Omental fat pad (tissue), 4 donors: Measurements from ENCODE around the gene CCDC136. TPM values are rescaled to one million over a fixed set of nuclear protein-coding genes. Genes with fewer than 3 reads are reported as not detected.

Experiments used
- ATAC-seq: fragments of 150-250 bp; one replicate; pipeline ENCODE4 v1.9.1; 2016; ENCODE audit warnings: mild to moderate bottlenecking, moderate library complexity; ENCODE audit not compliant: low FRiP score
- DNase-seq: peaks from one replicate; pipeline ENCODE4 v3.0.0-alpha.2; 2019; ENCODE audit warnings: low spot score
- CTCF ChIP-seq, 3 donors: fragments of 450-650 bp; IDR thresholded peaks; one replicate each; pipeline ENCODE4 v1.5.1; 2016 to 2017; ENCODE audit warnings: antibody characterized with exemption in 3 of 3, mild to moderate bottlenecking in 3 of 3, moderate library complexity in 2 of 3
- total RNA-seq, 4 donors: library from RNA; depleted of rRNA; stranded (reverse); fragments of >200 nt; gene quantifications; one replicate each; pipeline ENCODE4 v1.1.0, GENCODE V29; 2016

CCDC136 gene
- total RNA-seq, 4 donors from 2014 or later, result 1.7 to 27.9 (median 2.7) TPM

GRCh38 chr7:128859232-128860157 is 67.7 kb downstream of the CCDC136 start:
- no peak for ATAC-seq
- no peak for TF ChIP-seq CTCF (IDR thresholded peaks at IDR 0.05)
- no peak for DNase-seq

- ATAC-seq, result peak; percentile 1
- TF ChIP-seq CTCF (IDR thresholded peaks at IDR 0.05), result no peak
- no peak for DNase-seq
These were observed 68.6 kb downstream of the CCDC136 start for GRCh38 chr7:128860158-128861073.

- no peak for ATAC-seq
These were observed 70.3 kb downstream of the CCDC136 start for GRCh38 chr7:128861957-128862570.

GRCh38 chr7:128862571-128863432 is 71.0 kb downstream of the CCDC136 start, which contains the start of gene ATP6V1F:
ATP6V1F (plus strand) TSS chr7:128862856; CDS start chr7:128862905, 49 bp downstream.
- ATAC-seq (peak; percentile 78), DNase-seq (peak; percentile 97)
- no peak for TF ChIP-seq CTCF (IDR thresholded peaks at IDR 0.05)

More at GRCh38 chr7:128861957-128862570, 70.3 kb downstream of the CCDC136 start:
- no peak for TF ChIP-seq CTCF (IDR thresholded peaks at IDR 0.05)
- DNase-seq, result no peak

GRCh38 chr7:128863433-128863989 is 71.7 kb downstream of the CCDC136 start:
- peak in 1 of 3 donors; percentile 39 for TF ChIP-seq CTCF (IDR thresholded peaks at IDR 0.05)
- ATAC-seq (peak; percentile 18), DNase-seq (no peak)
